ENCODE data around the gene PLEKHO1.

DNA sequence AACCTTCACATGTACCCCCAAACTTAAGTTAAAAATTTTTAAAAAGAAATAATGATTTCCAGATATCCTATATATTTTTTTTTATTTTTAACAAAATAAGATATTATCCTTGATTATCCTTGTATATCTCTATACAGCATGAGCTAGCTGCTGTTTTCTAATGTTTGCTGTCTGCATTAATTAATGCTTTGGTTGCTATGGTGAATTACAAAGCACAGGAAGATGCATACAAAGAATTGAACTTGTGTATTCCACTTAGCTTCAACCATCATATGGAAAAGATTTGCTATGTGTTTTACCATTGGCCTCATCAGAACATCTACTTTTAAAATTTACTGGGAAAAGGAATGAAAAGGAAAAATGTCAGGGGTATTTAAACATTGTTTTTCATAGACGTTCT, 46.7 kb upstream of the PLEKHO1 start:
- TF ChIP-seq CTCF (IDR thresholded peaks at IDR 0.05) (no peak), POLR2A (IDR thresholded peaks at IDR 0.05) (no peak)

Data from thyroid gland (tissue), 4 donors.